Uterus (tissue), 4 donors: ENCODE data around the gene HGFAC. TPM values are rescaled to one million over a fixed set of nuclear protein-coding genes. Genes with fewer than 3 reads are reported as not detected.

Experiments used
- DNase-seq, 2 donors: peaks; one replicate each; pipeline ENCODE4 v3.0.0-alpha.2; 2019 to 2020
- H3K27ac ChIP-seq, 2 donors: fragments of 200-600 bp; sonication (generic); 1 replicate in 1 of 2; 2 replicates in 1 of 2; pipeline ENCODE4 v1.5.1; 2016 to 2018
- H3K27me3 ChIP-seq, 2 donors: fragments of 200-600 bp; sonication (generic); one replicate each; pipeline ENCODE4 v1.5.1; 2018 to 2019; ENCODE audit warnings: control low read depth in 1 of 2
- H3K36me3 ChIP-seq, 2 donors: fragments of 200-600 bp; sonication (generic); one replicate each; pipeline ENCODE4 v1.5.1; 2019; ENCODE audit warnings: control low read depth in 1 of 2
- H3K4me1 ChIP-seq, 2 donors: fragments of 200-600 bp; sonication (generic); one replicate each; pipeline ENCODE4 v1.5.1; 2018 to 2019; ENCODE audit warnings: control low read depth in 1 of 2
- H3K4me3 ChIP-seq, 2 donors: fragments of 200-600 bp; sonication (generic); 1 replicate in 1 of 2; 2 replicates in 1 of 2; pipeline ENCODE4 v1.5.1; 2018 to 2019; ENCODE audit warnings: mild to moderate bottlenecking in 1 of 2
- H3K9me3 ChIP-seq, 2 donors: fragments of 200-600 bp; sonication (generic); one replicate each; pipeline ENCODE4 v1.5.1; 2019; ENCODE audit warnings: control low read depth in 1 of 2
- CTCF ChIP-seq, 4 experiments: fragments of 200-600 bp in 2 of 4; fragments of 450-650 bp in 2 of 4; sonication (generic) in 2 of 4; IDR thresholded peaks; one replicate each; pipeline ENCODE4 v1.5.1; 2016 to 2019; ENCODE audit warnings: antibody characterized with exemption in 4 of 4, mild to moderate bottlenecking in 2 of 4, moderate library complexity in 1 of 4
- POLR2A ChIP-seq, 2 donors: fragments of 450-650 bp; IDR thresholded peaks; one replicate each; pipeline ENCODE4 v1.6.1; 2016; ENCODE audit warnings: antibody characterized with exemption in 2 of 2, mild to moderate bottlenecking in 1 of 2, moderate library complexity in 1 of 2
- intact Hi-C: fragments of 100-400 bp; cut with DNase I; formaldehyde crosslinking; loops from one replicate; pipeline ENCODE4 v1.15.1; 2023; ENCODE audit warnings: low total_unique reads
- total RNA-seq, 4 donors: library from RNA; depleted of rRNA in 3 of 4; stranded (reverse); fragments of >200 nt in 3 of 4; gene quantifications; one replicate each; pipeline versions ENCODE4 v1.1.0 to v1.2.4, GENCODE V29; 2014 to 2023
- donor health status: DM: yes; HTN: yes; CAD: no.

HGFAC gene
- total RNA-seq, 4 donors from 2014 or later: 0.28 to 3.1 TPM; not detected in 2

GRCh38 chr4:3426465-3427133 lies 15.2 kb upstream of the HGFAC start:
- no peak for DNase-seq
- H3K27me3 ChIP-seq: no peaks in the 10 kb centered on the region
- H3K27ac ChIP-seq: no peak overlapping the region
- H3K36me3 ChIP-seq: no peaks in the 10 kb centered on the region
- intact Hi-C loops: no loop called here
- no peaks in the 10 kb centered on the region for H3K4me1 ChIP-seq
- TF ChIP-seq CTCF (IDR thresholded peaks at IDR 0.05): no peak
- TF ChIP-seq POLR2A (IDR thresholded peaks at IDR 0.05): no peak
- H3K9me3 ChIP-seq: no peaks in the 10 kb centered on the region
- H3K4me3 ChIP-seq: no peak overlapping the region

DNA sequence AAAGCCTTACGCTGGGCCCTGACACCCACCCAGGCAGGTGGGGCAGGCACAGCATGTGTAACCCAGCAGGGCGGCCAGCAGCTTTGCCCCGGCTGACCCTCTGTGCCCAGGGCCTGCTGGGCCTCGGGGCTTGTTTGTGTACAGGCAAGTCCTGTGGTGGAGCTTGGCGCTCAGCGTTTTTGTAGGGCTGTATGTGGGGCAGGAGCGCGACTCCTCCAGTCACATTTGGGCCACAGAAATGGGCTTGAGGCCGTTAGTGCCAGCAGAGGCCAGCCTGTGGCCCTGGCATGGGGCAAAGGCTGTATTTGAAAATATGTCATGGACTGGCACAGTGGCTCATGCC lies 14.7 kb upstream of the HGFAC start:
- TF ChIP-seq POLR2A (IDR thresholded peaks at IDR 0.05) (no peak), CTCF (IDR thresholded peaks at IDR 0.05) (no peak)
- H3K9me3 ChIP-seq: no peaks in the 10 kb centered on the region
- DNase-seq: no peak
- no peak overlapping the region for H3K27ac ChIP-seq
- no peak overlapping the region for H3K4me3 ChIP-seq
- no peaks in the 10 kb centered on the region for H3K36me3 ChIP-seq
- no peaks in the 10 kb centered on the region for H3K4me1 ChIP-seq
- intact Hi-C loops: no loop called here
- no peaks in the 10 kb centered on the region for H3K27me3 ChIP-seq

DNA sequence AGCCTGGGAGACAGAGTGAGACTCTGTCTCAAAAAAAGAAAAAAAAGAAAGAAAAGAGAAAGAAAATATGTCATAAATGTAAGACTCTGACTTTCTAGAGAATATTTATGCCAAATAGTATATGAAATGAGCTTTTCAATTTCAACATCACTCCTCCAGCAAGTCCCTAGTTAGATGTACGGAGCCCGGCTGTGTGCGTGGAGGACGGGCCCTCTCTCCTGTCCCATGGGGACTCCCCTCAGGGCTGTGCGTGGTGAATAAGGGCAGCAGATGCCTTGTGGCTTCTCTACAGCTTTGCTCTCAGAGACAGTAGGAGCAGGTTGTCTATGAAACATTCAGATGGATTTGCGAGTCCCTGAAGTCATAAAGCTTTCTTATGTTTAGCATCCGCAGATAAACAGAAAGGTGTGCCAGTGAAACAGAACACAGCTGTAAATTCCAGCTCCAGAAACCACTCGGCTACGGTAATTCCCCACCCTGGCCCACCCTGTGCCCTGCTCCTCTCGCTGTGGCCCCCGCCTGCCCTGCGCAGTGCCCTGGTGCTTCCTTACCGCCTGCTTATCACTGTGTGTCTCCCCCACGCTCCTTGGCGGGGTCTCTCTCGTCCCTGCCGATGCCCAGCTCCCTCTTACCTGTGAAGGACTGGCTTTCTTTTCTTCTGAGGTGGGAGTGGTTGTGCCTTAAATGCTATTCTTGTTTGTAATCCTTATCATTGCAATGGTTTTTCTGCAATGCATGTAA lies 13.9 kb upstream of the HGFAC start:
- Histone ChIP-seq H3K36me3 (no peaks in the 10 kb centered on the region), H3K4me1 (no peaks in the 10 kb centered on the region), H3K27ac (no peak overlapping the region), H3K9me3 (no peaks in the 10 kb centered on the region), H3K4me3 (no peak overlapping the region), H3K27me3 (no peaks in the 10 kb centered on the region)
- no peak for TF ChIP-seq POLR2A (IDR thresholded peaks at IDR 0.05)
- TF ChIP-seq CTCF (IDR thresholded peaks at IDR 0.05): no peak
- no peak for DNase-seq
- intact Hi-C loops: no loop called here

DNA sequence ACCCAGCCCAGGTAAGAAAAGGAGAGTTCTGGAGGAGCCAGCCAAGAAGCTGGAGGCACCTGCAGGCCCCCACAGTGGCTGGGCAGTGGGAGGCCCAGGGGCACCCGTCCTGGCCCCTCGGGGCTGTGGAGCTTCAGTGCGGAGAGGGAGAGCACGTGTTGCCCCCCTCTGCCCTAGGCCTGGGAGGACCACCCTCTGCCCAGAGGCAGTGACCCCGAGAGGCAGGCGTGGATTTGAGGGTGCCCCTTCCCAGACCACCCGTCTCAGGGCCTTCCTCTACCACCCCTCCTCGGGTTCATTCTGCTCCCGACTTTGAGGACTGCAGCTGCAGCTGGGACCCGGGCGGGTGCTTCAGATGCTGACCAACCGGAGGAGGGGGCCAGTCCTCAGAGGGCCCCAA lies 12.1 kb upstream of the HGFAC start:
- H3K9me3 ChIP-seq: no peaks in the 10 kb centered on the region
- intact Hi-C loops: no loop called here
- no peak overlapping the region for H3K4me3 ChIP-seq
- H3K27me3 ChIP-seq: no peaks in the 10 kb centered on the region
- no peak overlapping the region for H3K27ac ChIP-seq
- DNase-seq: no peak
- TF ChIP-seq POLR2A (IDR thresholded peaks at IDR 0.05): no peak
- no peak for TF ChIP-seq CTCF (IDR thresholded peaks at IDR 0.05)
- no peaks in the 10 kb centered on the region for H3K36me3 ChIP-seq
- no peaks in the 10 kb centered on the region for H3K4me1 ChIP-seq

DNA sequence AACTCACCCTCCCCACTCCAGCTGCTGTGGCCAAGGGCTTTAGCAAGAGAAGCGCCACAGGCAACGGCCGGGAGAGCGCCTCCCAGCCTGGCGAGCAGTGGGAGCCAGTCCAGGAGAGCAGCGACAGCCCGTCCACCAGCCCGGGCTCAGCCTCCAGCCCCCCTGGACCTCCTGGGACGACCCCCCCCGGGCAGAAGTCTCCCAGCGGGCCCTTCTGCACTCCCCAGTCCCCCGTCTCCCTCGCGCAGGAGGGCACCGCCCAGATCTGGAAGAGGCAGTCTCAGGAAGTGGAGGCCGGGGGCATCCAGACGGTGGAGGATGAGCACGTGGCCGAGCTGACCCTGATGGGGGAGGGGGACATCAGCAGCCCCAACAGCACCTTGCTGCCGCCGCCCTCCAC lies 11.2 kb upstream of the HGFAC start:
- Histone ChIP-seq H3K36me3 (no peaks in the 10 kb centered on the region), H3K27me3 (no peaks in the 10 kb centered on the region), H3K9me3 (no peaks in the 10 kb centered on the region), H3K4me1 (no peaks in the 10 kb centered on the region), H3K4me3 (no peak overlapping the region), H3K27ac (no peak overlapping the region)
- TF ChIP-seq POLR2A (IDR thresholded peaks at IDR 0.05) (no peak), CTCF (IDR thresholded peaks at IDR 0.05) (no peak)
- no peak for DNase-seq
- intact Hi-C loops: no loop called here
